Hepatocyte (in vitro differentiated cells): Measurements from ENCODE around the gene CCDC144A.
"Not testable (repeated sequence)": the region's sequence is repeated elsewhere in the genome, so short reads cannot be mapped to it uniquely, and the experiment has no call there.

Source experiments
- EZH2 ChIP-seq: fragments of 200-600 bp; sonication (generic); IDR thresholded peaks from 2 replicates; pipeline ENCODE4 v1.6.1; 2016; ENCODE audit warnings: antibody characterized with exemption, mild to moderate bottlenecking, borderline replicate concordance
- EZH2phosphoT487 ChIP-seq: fragments of 200-600 bp; sonication (generic); IDR thresholded peaks from one replicate; pipeline ENCODE4 v1.6.1; 2018; ENCODE audit warnings: antibody characterized with exemption, mild to moderate bottlenecking, low read depth, moderate library complexity; ENCODE audit not compliant: unreplicated experiment, severe bottlenecking
- TF ChIP-seq, protein P1 (sequence below): fragments of 200-600 bp; sonication (generic); IDR thresholded peaks from 2 replicates; pipeline ENCODE4 v1.5.1; 2016; ENCODE audit warnings: antibody characterized with exemption, mild to moderate bottlenecking; ENCODE audit not compliant: poor library complexity

GRCh38 chr17:16773146-16773522 lies 83.1 kb downstream of the CCDC144A start:
- TF ChIP-seq, protein P1, sequence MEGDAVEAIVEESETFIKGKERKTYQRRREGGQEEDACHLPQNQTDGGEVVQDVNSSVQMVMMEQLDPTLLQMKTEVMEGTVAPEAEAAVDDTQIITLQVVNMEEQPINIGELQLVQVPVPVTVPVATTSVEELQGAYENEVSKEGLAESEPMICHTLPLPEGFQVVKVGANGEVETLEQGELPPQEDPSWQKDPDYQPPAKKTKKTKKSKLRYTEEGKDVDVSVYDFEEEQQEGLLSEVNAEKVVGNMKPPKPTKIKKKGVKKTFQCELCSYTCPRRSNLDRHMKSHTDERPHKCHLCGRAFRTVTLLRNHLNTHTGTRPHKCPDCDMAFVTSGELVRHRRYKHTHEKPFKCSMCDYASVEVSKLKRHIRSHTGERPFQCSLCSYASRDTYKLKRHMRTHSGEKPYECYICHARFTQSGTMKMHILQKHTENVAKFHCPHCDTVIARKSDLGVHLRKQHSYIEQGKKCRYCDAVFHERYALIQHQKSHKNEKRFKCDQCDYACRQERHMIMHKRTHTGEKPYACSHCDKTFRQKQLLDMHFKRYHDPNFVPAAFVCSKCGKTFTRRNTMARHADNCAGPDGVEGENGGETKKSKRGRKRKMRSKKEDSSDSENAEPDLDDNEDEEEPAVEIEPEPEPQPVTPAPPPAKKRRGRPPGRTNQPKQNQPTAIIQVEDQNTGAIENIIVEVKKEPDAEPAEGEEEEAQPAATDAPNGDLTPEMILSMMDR: not testable (repeated sequence)
- TF ChIP-seq EZH2, EZH2phosphoT487: not testable (repeated sequence)
